A549 treated with AZD2906 at 1 μM for 4 hours (cell line): ENCODE data around the gene KRTAP20-3. TPM values are rescaled to one million over a fixed set of nuclear protein-coding genes. Genes with fewer than 3 reads are reported as not detected.

Experiments used
- total RNA-seq: library from RNA; stranded (reverse); fragments of 200-300 nt; extraction: Qiagen RNA extraction; gene quantifications from 5 replicates; pipeline ENCODE4 v1.2.3, GENCODE V29; 2022

Gene KRTAP20-3
- not detected in 5 replicates for total RNA-seq

GRCh38 chr21:30642564-30642963 lies at the start of gene KRTAP20-3:
TSS of gene KRTAP20-3 (plus strand) at chr21:30642864.

DNA sequence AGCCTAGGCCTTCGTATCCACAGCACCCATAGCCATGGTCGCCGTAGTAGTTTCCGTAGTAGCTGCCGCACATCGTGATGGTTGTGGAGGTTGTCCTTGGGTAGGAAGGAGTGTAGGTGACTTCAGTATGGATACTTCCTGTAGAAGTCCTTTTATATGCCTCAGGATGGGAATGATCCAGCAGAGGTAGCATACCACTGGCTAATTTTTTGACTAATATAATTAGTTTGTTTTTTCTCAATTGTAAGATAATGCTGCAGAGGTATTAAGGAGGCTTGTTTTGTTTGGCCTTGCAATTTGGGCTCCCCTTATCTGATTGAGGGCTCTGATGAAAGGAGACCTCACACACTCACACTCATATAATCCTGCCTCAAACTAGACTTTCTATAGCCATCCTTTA lies 43.9 kb upstream of the KRTAP20-3 start, which contains the start of gene KRTAP6-2:
TSS of gene KRTAP6-2 (minus strand) at position 101 of the 400 bp plus-strand sequence. CDS start at position 73, 28 bp downstream.

GRCh38 chr21:30600787-30601186 lies 41.9 kb upstream of the KRTAP20-3 start, which contains the start of gene KRTAP22-1:
TSS of gene KRTAP22-1 (plus strand) at chr21:30601087.

GRCh38 chr21:30613836-30614235 lies 28.8 kb upstream of the KRTAP20-3 start, which contains the start of gene KRTAP6-1:
TSS of gene KRTAP6-1 (minus strand) at chr21:30613930. CDS start at chr21:30613904, 26 bp downstream.

GRCh38 chr21:30616125-30616524 lies 26.5 kb upstream of the KRTAP20-3 start, which contains the start of gene KRTAP20-1:
TSS of gene KRTAP20-1 (plus strand) at chr21:30616425. CDS start at chr21:30616455, 30 bp downstream.

GRCh38 chr21:30620522-30620921 lies 22.1 kb upstream of the KRTAP20-3 start, which contains the start of gene KRTAP20-4:
TSS of gene KRTAP20-4 (plus strand) at chr21:30620627.

GRCh38 chr21:30634906-30635305 lies 7.8 kb upstream of the KRTAP20-3 start, which contains the start of gene KRTAP20-2:
TSS of gene KRTAP20-2 (plus strand) at chr21:30635206. CDS start at chr21:30635264, 58 bp downstream.

Other genes with a start within 250 kb of the KRTAP20-3 start
- not detected in 5 replicates for gene KRTAP13-1, start 246.8 kb upstream of the KRTAP20-3 start, total RNA-seq
- gene KRTAP13-3, start 216.9 kb upstream of the KRTAP20-3 start, total RNA-seq, result not detected in 5 replicates
- gene KRTAP13-4, start 212.6 kb upstream of the KRTAP20-3 start, total RNA-seq, result not detected in 5 replicates
- gene KRTAP15-1, start 202.6 kb upstream of the KRTAP20-3 start, total RNA-seq, result not detected in 5 replicates
- gene KRTAP19-1, start 162.5 kb upstream of the KRTAP20-3 start, total RNA-seq, result not detected in 5 replicates
- not detected in 5 replicates for gene KRTAP19-2, start 155.4 kb upstream of the KRTAP20-3 start, total RNA-seq
- gene KRTAP19-3, start 150.9 kb upstream of the KRTAP20-3 start, total RNA-seq, result not detected in 5 replicates
- not detected in 5 replicates for gene KRTAP19-4, start 145.7 kb upstream of the KRTAP20-3 start, total RNA-seq
- not detected in 5 replicates for gene KRTAP19-5, start 140.7 kb upstream of the KRTAP20-3 start, total RNA-seq
- gene KRTAP19-6, start 101.0 kb upstream of the KRTAP20-3 start, total RNA-seq, result not detected in 5 replicates
- gene KRTAP19-7, start 81.5 kb upstream of the KRTAP20-3 start, total RNA-seq, result not detected in 5 replicates
- not detected in 5 replicates for gene KRTAP22-2, start 52.5 kb upstream of the KRTAP20-3 start, total RNA-seq
- not detected in 5 replicates for gene KRTAP6-3, start 50.4 kb upstream of the KRTAP20-3 start, total RNA-seq
- not detected in 5 replicates for gene KRTAP6-2, start 44.0 kb upstream of the KRTAP20-3 start, total RNA-seq
- not detected in 5 replicates for gene KRTAP22-1, start 41.8 kb upstream of the KRTAP20-3 start, total RNA-seq
- not detected in 5 replicates for gene KRTAP6-1, start 28.9 kb upstream of the KRTAP20-3 start, total RNA-seq
- gene KRTAP20-1, start 26.4 kb upstream of the KRTAP20-3 start, total RNA-seq, result not detected in 5 replicates
- not detected in 5 replicates for gene KRTAP20-4, start 22.2 kb upstream of the KRTAP20-3 start, total RNA-seq
- gene KRTAP20-2, start 7.7 kb upstream of the KRTAP20-3 start, total RNA-seq, result not detected in 5 replicates
- not detected in 5 replicates for gene KRTAP21-3, start 75.9 kb downstream of the KRTAP20-3 start, total RNA-seq
- gene KRTAP21-2, start 104.4 kb downstream of the KRTAP20-3 start, total RNA-seq, result not detected in 5 replicates
- gene KRTAP21-1, start 112.6 kb downstream of the KRTAP20-3 start, total RNA-seq, result not detected in 5 replicates
- not detected in 5 replicates for gene KRTAP8-1, start 170.4 kb downstream of the KRTAP20-3 start, total RNA-seq
- not detected in 5 replicates for gene KRTAP7-1, start 186.9 kb downstream of the KRTAP20-3 start, total RNA-seq
- gene KRTAP11-1, start 238.7 kb downstream of the KRTAP20-3 start, total RNA-seq, result not detected in 5 replicates